Renal cortex interstitium (tissue), 11 donors: ENCODE measurements around the gene PRR9. TPM values are rescaled to one million over a fixed set of nuclear protein-coding genes. Genes with fewer than 3 reads are reported as not detected.

Source experiments
- DNase-seq, 11 donors: peaks; one replicate each; pipeline ENCODE4 v3.0.0-alpha.2; 2013; ENCODE audit warnings: low read depth in 9 of 11, low spot score in 4 of 11; ENCODE audit errors: extremely low read depth in 1 of 11
- polyA plus RNA-seq, 3 donors: library from polyadenylated mRNA; unstranded; fragments of 120-200 nt; gene quantifications; one replicate each; pipeline ENCODE4 v1.2.1, GENCODE V29; 2013; ENCODE audit not compliant: insufficient read length in 3 of 3

PRR9 gene
- polyA plus RNA-seq, 3 donors, result not detected

GRCh38 chr1:153259387-153259786 lies 42.0 kb downstream of the PRR9 start, which contains the start of gene LORICRIN:
Gene LORICRIN (plus strand): TSS chr1:153259687. CDS start chr1:153260950, 1,263 bp downstream.
- no peak for DNase-seq

DNA sequence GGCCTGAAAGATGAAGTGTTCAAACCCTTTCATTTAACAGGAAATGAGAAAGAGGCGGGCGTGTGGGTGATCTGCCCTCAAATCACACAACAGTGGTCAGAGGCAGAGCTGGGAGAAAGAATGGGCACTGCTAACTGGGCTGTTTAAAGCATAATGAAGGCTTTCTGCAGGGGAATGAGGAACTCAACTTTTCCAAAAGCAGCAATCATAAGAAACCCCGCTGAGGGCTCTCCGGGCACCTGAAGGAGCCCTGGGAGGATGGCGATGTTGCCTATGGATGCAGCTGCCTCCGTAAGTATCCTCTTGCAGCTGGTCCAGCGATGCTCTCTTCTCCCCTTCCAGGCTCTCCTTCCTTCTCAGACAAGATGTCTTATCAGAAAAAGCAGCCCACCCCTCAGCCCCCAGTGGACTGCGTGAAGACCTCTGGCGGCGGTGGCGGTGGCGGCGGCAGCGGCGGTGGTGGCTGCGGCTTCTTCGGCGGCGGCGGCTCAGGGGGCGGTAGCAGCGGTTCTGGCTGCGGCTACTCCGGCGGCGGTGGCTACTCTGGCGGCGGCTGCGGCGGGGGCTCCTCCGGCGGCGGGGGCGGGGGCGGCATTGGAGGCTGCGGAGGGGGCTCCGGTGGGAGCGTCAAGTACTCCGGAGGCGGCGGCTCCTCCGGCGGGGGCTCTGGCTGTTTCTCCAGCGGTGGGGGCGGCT lies 43.3 kb downstream of the PRR9 start:
- peak in 1 of 11 donors; percentile 18 for DNase-seq

DNA sequence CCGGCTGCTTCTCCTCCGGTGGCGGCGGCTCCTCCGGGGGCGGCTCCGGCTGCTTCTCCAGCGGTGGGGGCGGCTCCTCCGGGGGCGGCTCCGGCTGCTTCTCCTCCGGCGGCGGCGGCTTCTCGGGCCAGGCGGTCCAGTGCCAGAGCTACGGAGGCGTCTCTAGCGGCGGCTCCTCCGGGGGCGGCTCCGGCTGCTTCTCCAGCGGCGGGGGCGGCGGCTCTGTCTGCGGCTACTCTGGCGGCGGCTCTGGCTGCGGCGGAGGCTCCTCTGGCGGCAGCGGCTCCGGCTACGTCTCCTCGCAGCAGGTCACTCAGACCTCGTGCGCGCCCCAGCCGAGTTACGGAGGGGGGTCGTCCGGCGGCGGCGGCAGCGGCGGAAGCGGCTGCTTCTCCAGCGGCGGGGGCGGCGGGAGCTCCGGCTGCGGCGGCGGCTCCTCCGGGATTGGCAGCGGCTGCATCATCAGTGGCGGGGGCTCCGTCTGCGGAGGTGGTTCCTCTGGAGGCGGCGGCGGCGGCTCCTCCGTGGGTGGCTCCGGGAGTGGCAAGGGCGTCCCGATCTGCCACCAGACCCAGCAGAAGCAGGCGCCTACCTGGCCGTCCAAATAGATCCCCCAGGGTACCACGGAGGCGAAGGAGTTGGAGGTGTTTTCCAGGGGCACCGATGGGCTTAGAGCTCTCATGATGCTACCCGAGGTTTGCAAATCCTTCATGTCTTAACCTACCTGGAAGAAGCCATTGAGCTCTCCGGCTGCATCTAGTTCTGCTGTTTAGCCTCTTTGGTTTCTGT lies 44.1 kb downstream of the PRR9 start:
- DNase-seq, result peak in 5 of 11 donors; percentile 17 to 31 (median 26)

DNA sequence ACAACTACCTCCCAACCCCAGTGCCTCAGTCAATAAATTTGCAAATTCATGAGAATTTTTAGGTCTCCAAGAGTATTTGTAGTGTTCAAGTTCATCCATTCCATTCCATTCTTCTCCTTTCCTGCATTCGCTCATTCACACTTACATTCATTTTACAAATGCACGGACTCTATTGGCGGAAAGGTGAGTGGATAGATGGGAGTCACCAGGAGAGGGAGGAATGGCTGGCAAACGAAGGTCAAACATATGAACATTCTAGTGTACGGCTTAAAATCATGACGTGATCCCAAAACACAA lies 44.6 kb downstream of the PRR9 start:
- DNase-seq, result no peak

GRCh38 chr1:153262462-153263157 lies 45.2 kb downstream of the PRR9 start:
- DNase-seq, result no peak

DNA sequence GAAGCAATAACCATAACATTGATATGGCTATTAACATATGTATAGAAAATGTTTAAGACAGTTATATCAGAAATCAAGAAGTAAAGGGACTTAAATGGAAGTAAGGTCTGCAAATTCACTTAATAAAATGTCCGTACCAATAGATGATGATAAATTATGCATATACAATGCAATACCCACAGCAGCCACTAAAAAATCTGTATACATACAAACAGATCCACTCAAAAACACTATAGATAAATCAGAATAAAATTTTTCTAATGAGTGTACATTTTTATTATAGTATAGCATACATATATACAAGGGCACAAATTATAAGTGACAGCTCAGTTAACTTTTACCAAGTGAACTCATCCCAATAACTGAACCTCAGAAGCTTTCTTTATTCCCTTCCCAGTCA lies 48.1 kb downstream of the PRR9 start:
- DNase-seq, result no peak

Other genes with a start within 250 kb of the PRR9 start
- not detected for gene SPRR4, start 246.9 kb upstream of the PRR9 start, polyA plus RNA-seq
- not detected for gene SPRR1A, start 233.5 kb upstream of the PRR9 start, polyA plus RNA-seq
- not detected for gene SPRR3, start 215.8 kb upstream of the PRR9 start, polyA plus RNA-seq
- gene SPRR1B, start 186.4 kb upstream of the PRR9 start, polyA plus RNA-seq, result not detected
- gene SPRR2D, start 176.5 kb upstream of the PRR9 start, polyA plus RNA-seq, result not detected
- gene SPRR2A, start 160.1 kb upstream of the PRR9 start, polyA plus RNA-seq, result not detected
- gene SPRR2B, start 146.0 kb upstream of the PRR9 start, polyA plus RNA-seq, result not detected
- not detected for gene SPRR2E, start 123.1 kb upstream of the PRR9 start, polyA plus RNA-seq
- not detected for gene SPRR2F, start 104.1 kb upstream of the PRR9 start, polyA plus RNA-seq
- gene SPRR2G, start 66.7 kb upstream of the PRR9 start, polyA plus RNA-seq, result not detected
- gene LELP1, start 14.2 kb upstream of the PRR9 start, polyA plus RNA-seq, result not detected
- not detected for gene LORICRIN, start 42.1 kb downstream of the PRR9 start, polyA plus RNA-seq
- not detected for gene PGLYRP3, start 95.4 kb downstream of the PRR9 start, polyA plus RNA-seq
- not detected for gene PGLYRP4, start 131.3 kb downstream of the PRR9 start, polyA plus RNA-seq
- gene S100A9, start 140.3 kb downstream of the PRR9 start, polyA plus RNA-seq, result 10 to 100 TPM; 17.2 to 29.4 (median 27.6) TPM
- gene S100A12, start 158.0 kb downstream of the PRR9 start, polyA plus RNA-seq, result 1 to 10 TPM; 1.3 to 2.6 (median 2.4) TPM
- 10 to 100 TPM in 2 of 3 donors, 1 to 10 TPM in 1; 9.8 to 24.0 (median 20.8) TPM for gene S100A8, start 173.5 kb downstream of the PRR9 start, polyA plus RNA-seq
- gene S100A7A, start 198.9 kb downstream of the PRR9 start, polyA plus RNA-seq, result not detected
- under 1 TPM; 0.56 to 0.65 (median 0.61) TPM for gene S100A7, start 243.1 kb downstream of the PRR9 start, polyA plus RNA-seq